Measurements from ENCODE around the gene CLCN6. TPM values are rescaled to one million over a fixed set of nuclear protein-coding genes. Genes with fewer than 3 reads are reported as not detected.

CLCN6 gene
- total RNA-seq, 1 experiment from 2014 or later: 13.7 TPM

DNA sequence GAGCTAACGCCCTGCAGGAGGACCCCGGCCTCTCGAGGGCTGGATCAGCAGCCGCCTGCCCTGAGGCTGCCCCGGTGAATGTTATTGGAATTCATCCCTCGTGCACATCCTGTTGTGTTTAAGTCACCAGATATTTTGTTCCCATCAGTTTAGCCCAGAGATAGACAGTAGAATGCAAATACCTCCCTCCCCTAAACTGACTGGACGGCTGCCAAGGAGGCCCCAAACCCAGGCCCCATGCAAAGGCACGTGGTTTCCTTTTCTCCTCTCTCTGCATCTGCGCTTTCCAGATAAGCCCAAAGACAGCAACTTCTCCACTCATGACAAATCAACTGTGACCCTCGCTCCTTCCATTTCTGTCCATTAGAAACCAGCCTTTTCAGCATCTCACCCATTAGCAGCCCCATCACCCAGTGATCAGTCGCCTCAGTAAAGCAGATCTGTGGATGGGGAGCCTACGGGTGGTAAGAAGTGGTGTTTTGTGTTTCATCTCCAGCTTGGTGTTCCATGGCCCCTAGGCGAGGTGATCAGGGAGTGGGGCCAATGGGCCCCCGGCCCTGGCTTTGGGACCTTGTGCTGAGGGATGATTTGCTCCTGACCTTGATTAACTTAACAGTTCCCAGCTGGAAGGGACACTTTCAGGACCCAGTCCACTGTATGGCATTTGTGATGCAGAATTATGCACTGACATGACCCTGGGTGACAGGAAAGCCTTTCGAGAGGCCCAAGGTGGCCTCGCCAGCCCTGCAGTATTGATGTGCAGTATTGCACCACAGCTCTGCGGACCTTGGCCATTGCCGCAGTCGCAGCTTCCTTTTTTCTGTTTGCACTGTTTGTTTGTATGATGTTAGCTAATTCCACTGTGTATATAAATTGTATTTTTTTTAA lies 36.4 kb downstream of the CLCN6 start:
- intact Hi-C loops (cut with micrococcal nuclease): no loop called here
- Histone ChIP-seq H3K4me2 (ENCODE audit: low read length) (no peak overlapping the region), H3K9ac (ENCODE audit: low read length) (no peak overlapping the region), H3K9me3 (ENCODE audit: control insufficient read depth in 1 of 2, insufficient read depth in 1 of 2, low read depth in 1 of 2, low read length in 2 of 2) (no peaks in the 10 kb centered on the region), H3K79me2 (ENCODE audit: insufficient read depth, low read length) (no peaks in the 10 kb centered on the region), H3K4me3 (replicated peaks in 1 of 2; ENCODE audit: low read depth in 1 of 2, low read length in 2 of 2) (no peak overlapping the region), H3K4me1 (ENCODE audit: control insufficient read depth in 1 of 2, insufficient read depth in 2 of 2, low read length in 2 of 2) (no peaks in the 10 kb centered on the region), H3K9me2 (ENCODE audit: insufficient read depth) (no peaks in the 10 kb centered on the region), H3K36me3 (ENCODE audit: control insufficient read depth in 1 of 2, insufficient read depth in 2 of 2, low read length in 2 of 2) (peaks cover 7 to 21% of the 10 kb centered on the region in 2 experiments; a peak in 2 of 4 replicates), H3K27ac (ENCODE audit: low read depth, low read length) (no peak overlapping the region), H4K20me1 (ENCODE audit: insufficient read depth) (no peaks in the 10 kb centered on the region), H2AFZ (ENCODE audit: low read depth, low read length, poor library complexity, severe bottlenecking) (no peak overlapping the region), H3K27me3 (ENCODE audit: insufficient read depth, low read length) (no peaks in the 10 kb centered on the region)
- ChIA-PET POLR2A (interaction anchor here (1.6 kb wide), 1 partner anchor 67 kb away, joined by 7 read pairs; no protein-coding TSS in a partner anchor), RAD21 (ENCODE audit: low non-redundant PET in 1 of 2, low total read pairs in 2 of 2, uncharacterized antibody in 2 of 2, unreplicated experiment in 2 of 2) (no interaction called here), CTCF (no interaction called here)
- TF ChIP-seq, protein P1, sequence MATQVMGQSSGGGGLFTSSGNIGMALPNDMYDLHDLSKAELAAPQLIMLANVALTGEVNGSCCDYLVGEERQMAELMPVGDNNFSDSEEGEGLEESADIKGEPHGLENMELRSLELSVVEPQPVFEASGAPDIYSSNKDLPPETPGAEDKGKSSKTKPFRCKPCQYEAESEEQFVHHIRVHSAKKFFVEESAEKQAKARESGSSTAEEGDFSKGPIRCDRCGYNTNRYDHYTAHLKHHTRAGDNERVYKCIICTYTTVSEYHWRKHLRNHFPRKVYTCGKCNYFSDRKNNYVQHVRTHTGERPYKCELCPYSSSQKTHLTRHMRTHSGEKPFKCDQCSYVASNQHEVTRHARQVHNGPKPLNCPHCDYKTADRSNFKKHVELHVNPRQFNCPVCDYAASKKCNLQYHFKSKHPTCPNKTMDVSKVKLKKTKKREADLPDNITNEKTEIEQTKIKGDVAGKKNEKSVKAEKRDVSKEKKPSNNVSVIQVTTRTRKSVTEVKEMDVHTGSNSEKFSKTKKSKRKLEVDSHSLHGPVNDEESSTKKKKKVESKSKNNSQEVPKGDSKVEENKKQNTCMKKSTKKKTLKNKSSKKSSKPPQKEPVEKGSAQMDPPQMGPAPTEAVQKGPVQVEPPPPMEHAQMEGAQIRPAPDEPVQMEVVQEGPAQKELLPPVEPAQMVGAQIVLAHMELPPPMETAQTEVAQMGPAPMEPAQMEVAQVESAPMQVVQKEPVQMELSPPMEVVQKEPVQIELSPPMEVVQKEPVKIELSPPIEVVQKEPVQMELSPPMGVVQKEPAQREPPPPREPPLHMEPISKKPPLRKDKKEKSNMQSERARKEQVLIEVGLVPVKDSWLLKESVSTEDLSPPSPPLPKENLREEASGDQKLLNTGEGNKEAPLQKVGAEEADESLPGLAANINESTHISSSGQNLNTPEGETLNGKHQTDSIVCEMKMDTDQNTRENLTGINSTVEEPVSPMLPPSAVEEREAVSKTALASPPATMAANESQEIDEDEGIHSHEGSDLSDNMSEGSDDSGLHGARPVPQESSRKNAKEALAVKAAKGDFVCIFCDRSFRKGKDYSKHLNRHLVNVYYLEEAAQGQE (IDR thresholded peaks at IDR 0.05; ENCODE audit: low read depth): no peak
- no peak for TF ChIP-seq YY1 (IDR thresholded peaks at IDR 0.05; ENCODE audit: extremely low read depth, insufficient replicate concordance, low read depth, low read length)
- no peak for TF ChIP-seq ZNF274 (IDR thresholded peaks at IDR 0.05; ENCODE audit: low read depth, low read length)
- TF ChIP-seq SP1 (IDR thresholded peaks at IDR 0.05; ENCODE audit: low read depth): no peak
- TF ChIP-seq EGR1 (IDR thresholded peaks at IDR 0.05; ENCODE audit: low read depth): no peak
- TF ChIP-seq, protein P2, sequence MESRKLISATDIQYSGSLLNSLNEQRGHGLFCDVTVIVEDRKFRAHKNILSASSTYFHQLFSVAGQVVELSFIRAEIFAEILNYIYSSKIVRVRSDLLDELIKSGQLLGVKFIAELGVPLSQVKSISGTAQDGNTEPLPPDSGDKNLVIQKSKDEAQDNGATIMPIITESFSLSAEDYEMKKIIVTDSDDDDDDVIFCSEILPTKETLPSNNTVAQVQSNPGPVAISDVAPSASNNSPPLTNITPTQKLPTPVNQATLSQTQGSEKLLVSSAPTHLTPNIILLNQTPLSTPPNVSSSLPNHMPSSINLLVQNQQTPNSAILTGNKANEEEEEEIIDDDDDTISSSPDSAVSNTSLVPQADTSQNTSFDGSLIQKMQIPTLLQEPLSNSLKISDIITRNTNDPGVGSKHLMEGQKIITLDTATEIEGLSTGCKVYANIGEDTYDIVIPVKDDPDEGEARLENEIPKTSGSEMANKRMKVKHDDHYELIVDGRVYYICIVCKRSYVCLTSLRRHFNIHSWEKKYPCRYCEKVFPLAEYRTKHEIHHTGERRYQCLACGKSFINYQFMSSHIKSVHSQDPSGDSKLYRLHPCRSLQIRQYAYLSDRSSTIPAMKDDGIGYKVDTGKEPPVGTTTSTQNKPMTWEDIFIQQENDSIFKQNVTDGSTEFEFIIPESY (IDR thresholded peaks at IDR 0.05; ENCODE audit: extremely low read depth, insufficient replicate concordance, low read length): no peak
- TF ChIP-seq, protein P3, sequence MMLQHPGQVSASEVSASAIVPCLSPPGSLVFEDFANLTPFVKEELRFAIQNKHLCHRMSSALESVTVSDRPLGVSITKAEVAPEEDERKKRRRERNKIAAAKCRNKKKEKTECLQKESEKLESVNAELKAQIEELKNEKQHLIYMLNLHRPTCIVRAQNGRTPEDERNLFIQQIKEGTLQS (IDR thresholded peaks at IDR 0.05): no peak
- no peak for TF ChIP-seq POLR2AphosphoS5 (IDR thresholded peaks at IDR 0.05; ENCODE audit: low read depth, low read length)
- TF ChIP-seq ZFX (IDR thresholded peaks at IDR 0.05): no peak
- TF ChIP-seq ELF1 (IDR thresholded peaks at IDR 0.05; ENCODE audit: borderline replicate concordance, low read depth): no peak
- no peak for TF ChIP-seq JUND (IDR thresholded peaks at IDR 0.05)
- TF ChIP-seq RAD21 (IDR thresholded peaks at IDR 0.05; ENCODE audit: low read depth): no peak
- no peak for TF ChIP-seq EZH2phosphoT487 (IDR thresholded peaks at IDR 0.05; ENCODE audit: borderline replicate concordance)
- TF ChIP-seq EZH2 (IDR thresholded peaks at IDR 0.05): no peak
- TF ChIP-seq FOSL1 (IDR thresholded peaks at IDR 0.05; ENCODE audit: low read depth): no peak
- TF ChIP-seq CBX3 (IDR thresholded peaks at IDR 0.05; ENCODE audit: low read depth): no peak
- TF ChIP-seq SRF (IDR thresholded peaks at IDR 0.05; ENCODE audit: low read depth): no peak
- TF ChIP-seq POLR2A (IDR thresholded peaks at IDR 0.05; ENCODE audit: borderline replicate concordance, extremely low read depth, insufficient read depth, insufficient read length): no peak
- TF ChIP-seq SIN3A (IDR thresholded peaks at IDR 0.05; ENCODE audit: low read depth): no peak
- TF ChIP-seq, protein P4, sequence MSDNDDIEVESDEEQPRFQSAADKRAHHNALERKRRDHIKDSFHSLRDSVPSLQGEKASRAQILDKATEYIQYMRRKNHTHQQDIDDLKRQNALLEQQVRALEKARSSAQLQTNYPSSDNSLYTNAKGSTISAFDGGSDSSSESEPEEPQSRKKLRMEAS (IDR thresholded peaks at IDR 0.05): no peak
- no peak for ATAC-seq
- DNase-seq (ENCODE audit: low read depth, low spot score): no peak
- BruUV-seq (replicated peaks): no TSS peak

Measured in HCT116 (cell line).